Immature natural killer cell (primary cell): Measurements from ENCODE around the gene KRTAP1-5. TPM values are rescaled to one million over a fixed set of nuclear protein-coding genes. Genes with fewer than 3 reads are reported as not detected.
"Not testable (repeated sequence)": the region's sequence is repeated elsewhere in the genome, so short reads cannot be mapped to it uniquely, and the experiment has no call there.

Experiments used
- DNase-seq, 3 donors: peaks; one replicate each; pipeline ENCODE4 v3.0.0; 2022; ENCODE audit warnings: mixed read lengths in 1 of 3
- H3K27ac Mint-ChIP-seq, 6 donors: one replicate each; pipeline ENCODE4 v1.8.0; 2020; ENCODE audit warnings: mixed read lengths in 6 of 6, mild to moderate bottlenecking in 5 of 6, inconsistent platforms in 4 of 6, moderate library complexity in 3 of 6
- H3K27me3 Mint-ChIP-seq, 3 donors: one replicate each; pipeline ENCODE4 v1.8.0; 2020 to 2021; ENCODE audit warnings: low read depth in 3 of 3, mild to moderate bottlenecking in 3 of 3, mixed read lengths in 3 of 3, moderate library complexity in 3 of 3, inconsistent platforms in 1 of 3
- H3K36me3 Mint-ChIP-seq, 3 donors: one replicate each; pipeline ENCODE4 v1.8.0; 2020; ENCODE audit warnings: mixed read lengths in 3 of 3, inconsistent platforms in 2 of 3, mild to moderate bottlenecking in 2 of 3
- H3K4me1 Mint-ChIP-seq, 2 donors: one replicate each; pipeline ENCODE4 v1.8.0; 2020; ENCODE audit warnings: inconsistent platforms in 2 of 2, mild to moderate bottlenecking in 2 of 2, mixed read lengths in 2 of 2, moderate library complexity in 1 of 2
- H3K4me3 Mint-ChIP-seq, 5 donors: one replicate each; pipeline ENCODE4 v1.8.0; 2020; ENCODE audit warnings: mild to moderate bottlenecking in 5 of 5, mixed read lengths in 5 of 5, inconsistent platforms in 3 of 5, moderate library complexity in 3 of 5
- H3K9me3 Mint-ChIP-seq, 6 donors: one replicate each; pipeline ENCODE4 v1.8.0; 2020; ENCODE audit warnings: mild to moderate bottlenecking in 6 of 6, mixed read lengths in 6 of 6, inconsistent platforms in 4 of 6, moderate library complexity in 3 of 6
- polyA plus RNA-seq, 3 donors: library from polyadenylated mRNA; unstranded; fragments of 300-500 nt; fragmentation: Illumina TruSeq; gene quantifications; one replicate each; pipeline ENCODE4 v1.2.3, GENCODE V29; 2021

Gene KRTAP1-5
- polyA plus RNA-seq, 3 donors from 2014 or later, result not detected

DNA sequence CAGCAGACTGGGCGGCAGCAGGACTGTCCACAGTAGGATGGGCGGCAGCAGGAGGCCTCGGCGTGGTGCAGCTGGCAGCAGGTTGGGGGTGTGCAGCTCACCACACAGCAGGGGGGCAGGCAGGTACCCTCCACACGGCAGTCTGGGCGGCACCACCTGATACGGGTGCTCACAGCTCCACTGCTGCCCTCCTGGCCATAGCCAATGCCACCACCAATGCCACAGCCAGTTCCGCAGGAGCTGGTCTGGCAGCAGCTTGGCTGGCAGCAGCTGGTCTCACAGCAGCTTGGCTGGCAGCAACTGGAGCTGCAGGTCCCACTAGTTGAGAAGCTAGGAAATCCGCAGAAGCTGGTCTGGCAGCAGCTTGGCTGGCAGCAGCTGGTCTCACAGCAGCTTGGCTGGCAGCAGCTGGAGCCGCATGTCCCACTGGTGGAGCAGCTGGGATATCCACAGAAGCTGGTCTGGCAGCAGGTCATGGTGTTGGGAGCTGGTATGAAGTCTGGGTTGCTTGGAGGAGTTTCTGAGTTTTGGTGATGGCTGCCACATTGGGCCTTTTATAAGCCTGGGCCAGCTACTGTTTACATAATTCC, 7.4 kb upstream of the KRTAP1-5 start, which contains the start of gene KRTAP1-3:
Gene KRTAP1-3 (minus strand): TSS at position 529 of the 590 bp plus-strand sequence. CDS start 53 bp downstream, at position 476.
- H3K27me3 Mint-ChIP-seq, H3K4me3 Mint-ChIP-seq, H3K27ac Mint-ChIP-seq, H3K4me1 Mint-ChIP-seq, H3K36me3 Mint-ChIP-seq, H3K9me3 Mint-ChIP-seq, DNase-seq: not testable (repeated sequence)

DNA sequence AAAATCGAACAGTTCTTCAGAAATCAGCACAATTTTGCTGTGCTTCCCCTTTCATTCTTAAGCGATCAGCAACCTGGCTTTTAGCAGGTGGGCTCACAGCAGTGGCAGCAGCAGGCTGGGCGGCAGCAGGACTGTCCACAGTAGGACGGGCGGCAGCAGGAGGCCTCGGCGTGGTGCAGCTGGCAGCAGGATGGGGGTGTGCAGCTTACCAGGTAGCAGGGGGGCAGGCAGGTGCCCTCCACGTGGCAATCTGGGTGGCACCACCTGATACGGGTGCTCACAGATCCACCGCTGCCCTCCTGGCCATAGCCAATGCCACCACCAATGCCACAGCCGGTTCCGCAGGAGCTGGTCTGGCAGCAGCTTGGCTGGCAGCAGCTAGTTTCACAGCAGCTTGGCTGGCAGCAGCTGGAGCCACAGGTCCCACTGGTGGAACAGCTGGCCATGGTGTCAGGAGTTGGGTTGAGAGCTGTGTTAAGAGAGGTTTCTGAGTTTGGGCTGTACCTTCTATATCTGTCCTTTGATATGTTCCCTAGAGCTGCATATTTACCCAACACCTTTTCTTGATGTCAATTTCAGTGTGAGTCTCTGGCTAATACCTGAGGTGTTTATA, 2.7 kb upstream of the KRTAP1-5 start, which contains the start of gene KRTAP1-4:
Gene KRTAP1-4 (minus strand): TSS at position 563 of the 613 bp plus-strand sequence. CDS start 117 bp downstream, at position 446.
- Mint-ChIP-seq H3K9me3 (no peaks in the 10 kb centered on the region), H3K36me3 (no peaks in the 10 kb centered on the region), H3K4me1 (no peaks in the 10 kb centered on the region), H3K4me3 (no peak within 1 kb of the TSS), H3K27me3 (peaks cover 1 to 9% (median 2%) of the 10 kb centered on the region in 3 donors), H3K27ac (no peak within 1 kb of the TSS)
- DNase-seq, result no peak

DNA sequence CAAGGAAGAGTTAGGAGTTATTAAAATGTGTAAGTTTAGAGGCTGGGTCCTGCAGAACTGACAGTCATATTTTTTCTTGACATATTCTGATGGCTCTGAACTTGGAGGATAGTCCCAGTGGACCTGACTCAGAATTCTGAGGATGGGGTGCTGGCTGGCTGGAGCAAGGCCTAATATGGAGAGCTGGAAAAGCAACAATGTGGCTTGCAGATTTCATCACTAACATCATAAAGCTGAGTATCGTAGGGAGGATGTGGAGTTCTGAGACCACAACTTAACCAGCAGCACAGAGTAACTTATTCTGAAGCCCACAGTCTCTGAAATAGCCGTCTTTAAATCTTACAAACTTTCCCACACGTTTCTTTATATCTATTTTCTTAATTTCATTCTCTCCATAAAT, 2.3 kb downstream of the KRTAP1-5 start:
- Mint-ChIP-seq H3K27ac (no peak overlapping the region), H3K9me3 (no peaks in the 10 kb centered on the region), H3K36me3 (no peaks in the 10 kb centered on the region), H3K4me1 (no peaks in the 10 kb centered on the region), H3K4me3 (no peak overlapping the region), H3K27me3 (peaks cover 0 to 19% (median 2%) of the 10 kb centered on the region in 3 donors)
- DNase-seq, result no peak

DNA sequence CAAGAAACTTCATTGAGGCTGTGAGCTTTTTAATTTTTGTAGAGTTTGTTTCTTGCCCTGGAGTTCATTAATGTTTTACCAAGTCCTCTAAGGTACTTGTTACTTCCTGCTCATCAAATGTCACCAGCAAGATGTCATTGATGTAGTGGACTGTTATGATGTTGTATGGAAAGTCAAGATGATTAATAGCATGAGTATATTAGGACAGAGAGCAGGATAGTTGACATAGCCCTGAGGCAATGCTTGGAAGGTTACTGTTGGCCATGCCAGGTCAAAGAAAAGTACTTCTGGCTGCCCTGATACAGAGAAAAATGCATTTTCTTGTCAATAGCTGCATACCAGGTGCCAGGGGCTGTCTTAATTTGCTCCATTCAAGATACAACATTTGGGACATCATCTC, 6.7 kb downstream of the KRTAP1-5 start:
- no peak overlapping the region for H3K27ac Mint-ChIP-seq
- no peak for DNase-seq
- H3K4me3 Mint-ChIP-seq, result no peak overlapping the region
- no peaks in the 10 kb centered on the region for H3K9me3 Mint-ChIP-seq
- H3K27me3 Mint-ChIP-seq, result peaks cover 1 to 19% (median 2%) of the 10 kb centered on the region in 3 donors
- no peaks in the 10 kb centered on the region for H3K4me1 Mint-ChIP-seq
- no peaks in the 10 kb centered on the region for H3K36me3 Mint-ChIP-seq

DNA sequence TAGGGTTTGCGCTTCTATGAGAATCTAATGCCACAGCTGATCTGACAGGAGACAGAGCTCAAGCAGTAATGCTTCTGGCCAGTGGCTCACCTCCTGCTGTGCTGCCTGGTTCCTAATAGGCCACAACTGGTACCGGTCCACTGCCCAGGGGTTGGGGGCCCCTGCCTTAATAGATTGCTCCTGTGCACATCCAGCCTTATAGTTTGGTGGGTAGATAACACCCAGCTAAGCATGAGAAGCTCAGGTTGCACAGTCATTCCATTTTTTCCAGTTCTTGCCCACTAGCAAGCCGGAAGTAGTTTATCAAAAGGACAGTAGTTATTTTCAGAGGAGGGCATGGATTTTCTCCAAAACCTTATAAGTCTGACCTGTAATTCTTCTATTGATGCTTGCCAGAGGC, 7.6 kb downstream of the KRTAP1-5 start:
- no peak for DNase-seq

DNA sequence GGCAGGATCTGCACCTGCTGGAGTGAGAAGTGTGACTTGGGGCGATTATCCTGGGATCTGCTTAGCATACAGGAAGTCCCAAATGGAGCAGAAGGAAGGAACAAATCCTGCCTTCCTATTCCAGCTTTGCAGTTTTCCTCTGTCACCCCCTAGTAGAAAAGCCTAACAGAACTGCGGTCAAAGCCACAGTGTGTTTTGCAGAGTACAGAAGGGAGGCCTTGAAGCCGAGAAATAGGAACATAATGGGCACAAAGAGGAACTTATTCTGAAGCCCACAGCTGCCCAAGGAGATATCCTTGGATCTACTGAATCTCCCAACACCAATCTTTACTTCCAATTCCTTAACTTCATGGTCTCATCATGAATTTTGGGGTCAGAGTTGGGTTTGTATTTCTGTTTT, 8.5 kb downstream of the KRTAP1-5 start:
- Mint-ChIP-seq H3K36me3 (no peaks in the 10 kb centered on the region), H3K4me3 (no peak overlapping the region), H3K27me3 (peaks cover 0 to 19% (median 1%) of the 10 kb centered on the region in 3 donors), H3K9me3 (no peaks in the 10 kb centered on the region), H3K27ac (no peak overlapping the region), H3K4me1 (no peaks in the 10 kb centered on the region)
- no peak for DNase-seq

More for the DNA sequence above, 7.6 kb downstream of the KRTAP1-5 start:
- peaks cover 1 to 24% (median 2%) of the 10 kb centered on the region in 3 donors for H3K27me3 Mint-ChIP-seq
- H3K36me3 Mint-ChIP-seq, result no peaks in the 10 kb centered on the region
- no peaks in the 10 kb centered on the region for H3K9me3 Mint-ChIP-seq
- no peak overlapping the region for H3K4me3 Mint-ChIP-seq
- H3K4me1 Mint-ChIP-seq, result no peaks in the 10 kb centered on the region
- no peak overlapping the region for H3K27ac Mint-ChIP-seq

DNA sequence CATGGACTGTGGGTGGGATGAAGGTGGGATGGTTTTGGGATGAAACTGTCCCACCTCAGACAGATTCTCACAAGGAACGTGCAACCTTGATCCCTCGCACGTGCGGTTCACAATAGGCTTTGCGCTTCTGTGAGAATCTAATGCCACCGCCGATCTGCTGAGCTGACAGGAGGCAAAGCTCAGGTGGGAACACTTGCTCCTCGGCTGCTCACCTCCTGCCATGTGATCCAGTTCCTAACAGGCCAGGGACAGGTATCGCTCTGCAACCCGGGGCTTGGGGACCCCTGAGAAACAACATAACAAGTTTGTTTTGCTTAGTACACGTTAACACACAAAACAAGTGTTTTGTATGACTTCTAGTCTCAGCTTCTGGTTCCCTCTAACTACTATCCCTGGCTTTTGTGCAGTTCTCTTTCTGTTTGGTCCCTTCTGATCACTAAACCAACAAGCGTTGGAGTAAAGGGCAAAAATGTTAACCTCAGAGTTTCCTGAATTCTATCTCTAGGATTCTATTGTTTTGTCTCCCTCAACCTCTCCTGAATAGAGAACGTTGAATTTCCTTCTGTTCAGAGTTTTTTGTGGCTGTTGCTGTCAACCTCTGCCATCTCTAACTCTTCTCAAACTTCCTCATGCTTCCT, 10.3 kb downstream of the KRTAP1-5 start:
- H3K36me3 Mint-ChIP-seq, result no peaks in the 10 kb centered on the region
- no peak overlapping the region for H3K4me3 Mint-ChIP-seq
- DNase-seq, result no peak
- H3K4me1 Mint-ChIP-seq, result no peaks in the 10 kb centered on the region
- no peak overlapping the region for H3K27ac Mint-ChIP-seq
- H3K27me3 Mint-ChIP-seq, result peaks cover 0 to 13% (median 1%) of the 10 kb centered on the region in 3 donors
- no peaks in the 10 kb centered on the region for H3K9me3 Mint-ChIP-seq

DNA sequence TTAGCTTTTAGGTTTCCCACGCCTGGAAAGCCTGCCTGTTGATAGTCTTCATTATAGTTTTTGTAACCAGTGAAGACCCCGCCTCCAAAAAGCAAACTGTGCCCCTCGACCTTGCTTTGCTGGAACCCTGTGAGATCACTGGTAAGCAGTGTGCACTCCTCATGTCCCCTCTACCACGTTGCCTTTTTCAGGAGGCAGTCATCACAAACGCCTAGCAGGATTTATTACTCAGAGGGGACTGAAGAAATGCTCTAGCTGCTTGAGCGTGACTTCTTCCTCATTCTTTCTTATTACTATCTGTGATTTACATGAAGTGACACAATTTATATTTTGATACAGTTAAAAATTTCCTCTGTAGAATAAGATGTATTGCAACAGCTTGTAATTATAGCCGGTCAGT, 11.6 kb downstream of the KRTAP1-5 start:
- H3K27me3 Mint-ChIP-seq, result peaks cover 0 to 13% (median 1%) of the 10 kb centered on the region in 3 donors
- H3K4me3 Mint-ChIP-seq, result no peak overlapping the region
- no peaks in the 10 kb centered on the region for H3K9me3 Mint-ChIP-seq
- no peaks in the 10 kb centered on the region for H3K36me3 Mint-ChIP-seq
- DNase-seq, result no peak
- H3K27ac Mint-ChIP-seq, result no peak overlapping the region
- no peaks in the 10 kb centered on the region for H3K4me1 Mint-ChIP-seq

DNA sequence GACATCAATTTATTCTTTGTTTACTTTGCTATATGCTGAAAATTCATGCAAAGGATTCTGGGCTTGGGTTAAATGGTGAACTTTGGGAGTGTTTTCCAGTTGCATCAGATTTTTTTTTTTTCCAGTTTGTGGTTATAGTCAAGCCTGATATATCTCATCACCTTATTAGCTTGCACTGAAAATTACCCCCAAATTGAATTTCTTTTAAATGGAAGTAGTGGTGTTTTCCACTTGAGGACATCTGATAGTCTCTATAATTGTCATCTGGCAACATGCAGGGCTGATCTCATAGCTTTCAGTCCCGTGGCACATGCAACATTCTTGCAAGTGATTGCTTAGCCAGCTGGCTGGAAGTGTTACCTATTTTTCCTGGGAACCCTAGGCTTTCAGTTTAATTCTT, 13.4 kb downstream of the KRTAP1-5 start:
- H3K4me1 Mint-ChIP-seq, result no peaks in the 10 kb centered on the region
- peaks cover 0 to 13% (median 1%) of the 10 kb centered on the region in 3 donors for H3K27me3 Mint-ChIP-seq
- no peaks in the 10 kb centered on the region for H3K9me3 Mint-ChIP-seq
- no peaks in the 10 kb centered on the region for H3K36me3 Mint-ChIP-seq
- no peak overlapping the region for H3K4me3 Mint-ChIP-seq
- no peak for DNase-seq
- no peak overlapping the region for H3K27ac Mint-ChIP-seq

DNA sequence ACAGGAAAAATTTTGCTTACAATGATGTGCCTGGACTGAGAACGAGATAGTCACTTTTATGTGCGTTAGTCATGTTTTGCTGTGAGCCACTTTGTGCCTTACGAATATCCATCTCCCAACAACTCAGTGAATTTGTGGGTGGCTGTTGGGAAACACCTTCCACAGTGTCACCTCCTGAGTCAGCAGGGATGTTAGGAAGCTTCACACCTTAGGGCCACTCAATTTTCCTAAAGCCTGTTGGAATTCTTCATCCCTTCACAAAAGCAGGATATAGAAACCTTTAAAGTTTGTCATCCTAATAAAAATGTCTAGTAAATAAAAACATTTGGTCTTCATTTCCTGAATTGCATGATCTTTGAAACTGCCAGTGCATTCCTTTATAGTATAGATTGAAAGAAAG, 13.8 kb downstream of the KRTAP1-5 start:
- H3K9me3 Mint-ChIP-seq, result no peaks in the 10 kb centered on the region
- DNase-seq, result no peak
- H3K36me3 Mint-ChIP-seq, result no peaks in the 10 kb centered on the region
- H3K4me3 Mint-ChIP-seq, result no peak overlapping the region
- H3K4me1 Mint-ChIP-seq, result no peaks in the 10 kb centered on the region
- H3K27ac Mint-ChIP-seq, result no peak overlapping the region
- peaks cover 0 to 13% (median 1%) of the 10 kb centered on the region in 3 donors for H3K27me3 Mint-ChIP-seq

DNA sequence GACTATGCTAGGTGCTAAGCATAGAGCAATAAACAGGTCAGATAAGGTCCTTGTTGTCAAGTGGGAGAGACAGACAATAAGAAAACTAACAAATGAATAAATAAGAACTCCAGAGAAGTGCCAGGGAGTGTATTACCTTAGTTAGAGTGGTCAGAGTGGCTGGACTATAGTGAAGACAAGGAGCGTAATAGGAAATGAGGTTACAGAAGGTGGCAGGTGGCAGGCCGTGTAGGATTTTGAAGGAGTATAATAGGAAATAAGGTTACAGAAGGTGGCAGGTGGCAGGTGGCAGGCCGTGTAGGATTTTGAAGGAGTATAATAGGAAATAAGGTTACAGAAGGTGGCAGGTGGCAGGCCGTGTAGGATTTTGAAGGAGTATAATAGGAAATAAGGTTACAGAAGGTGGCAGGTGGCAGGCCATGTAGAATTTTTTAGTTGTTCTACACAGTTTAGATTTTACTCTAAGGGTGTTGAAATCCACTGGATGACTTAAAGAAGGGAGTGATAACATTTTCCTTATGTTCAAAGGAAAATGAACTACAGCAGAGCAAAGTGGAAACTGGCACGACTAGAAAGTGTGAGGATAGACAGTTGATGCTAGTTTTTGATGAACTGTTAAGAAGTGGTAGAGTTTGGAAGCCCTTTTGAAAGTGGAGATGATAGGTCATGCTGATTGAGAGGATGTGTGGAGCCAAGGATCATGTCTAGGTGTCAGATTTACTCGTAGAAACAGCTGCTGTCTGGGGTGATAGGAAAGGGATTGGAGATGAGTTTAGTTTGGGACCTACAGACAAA, 14.5 kb downstream of the KRTAP1-5 start:
- DNase-seq, result no peak
- no peak overlapping the region for H3K27ac Mint-ChIP-seq
- no peaks in the 10 kb centered on the region for H3K36me3 Mint-ChIP-seq
- no peak overlapping the region for H3K4me3 Mint-ChIP-seq
- H3K4me1 Mint-ChIP-seq, result no peaks in the 10 kb centered on the region
- no peaks in the 10 kb centered on the region for H3K9me3 Mint-ChIP-seq
- peaks cover 0 to 13% (median 1%) of the 10 kb centered on the region in 3 donors for H3K27me3 Mint-ChIP-seq

DNA sequence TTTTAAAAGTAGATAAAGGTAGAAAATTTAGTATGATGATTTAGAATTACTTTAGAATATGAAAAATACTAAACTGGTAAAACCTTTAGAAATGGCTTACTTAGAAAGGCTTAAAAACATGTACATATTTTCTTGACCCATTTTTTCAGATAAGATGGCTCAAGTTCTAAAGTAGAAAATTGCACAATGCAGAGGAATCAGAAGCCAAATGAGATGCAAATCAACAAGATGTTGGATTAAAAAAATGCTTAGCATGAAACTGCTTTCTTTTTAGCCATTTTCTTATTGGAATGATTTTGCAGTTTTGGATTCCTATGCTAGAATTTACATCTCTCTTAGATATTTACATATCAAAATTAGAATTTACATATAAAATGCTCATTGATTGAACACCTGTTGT, 16.6 kb downstream of the KRTAP1-5 start:
- Mint-ChIP-seq H3K4me3 (no peak overlapping the region), H3K36me3 (no peaks in the 10 kb centered on the region), H3K27ac (no peak overlapping the region), H3K4me1 (no peaks in the 10 kb centered on the region), H3K9me3 (no peaks in the 10 kb centered on the region), H3K27me3 (peaks cover 0 to 7% (median 2%) of the 10 kb centered on the region in 3 donors)
- DNase-seq, result no peak

DNA sequence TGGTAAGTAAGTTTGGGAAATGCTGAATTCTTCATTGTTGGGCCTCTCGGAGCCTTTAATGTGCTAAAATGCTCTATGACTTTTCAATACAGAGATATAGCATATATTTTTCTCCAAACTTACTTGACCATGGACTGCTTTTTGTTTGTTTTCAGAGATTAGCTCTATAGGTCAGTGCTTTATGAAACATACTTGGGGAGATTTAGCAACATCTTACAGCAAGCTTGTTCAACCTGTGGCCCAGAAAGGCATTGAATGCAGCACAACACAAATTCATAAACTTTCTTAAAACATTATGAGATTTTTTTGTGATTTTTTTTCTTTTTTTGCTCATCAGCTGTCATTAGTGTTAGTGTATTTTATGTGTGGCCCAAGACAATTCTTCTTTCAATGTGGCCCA, 17.1 kb downstream of the KRTAP1-5 start:
- no peak for DNase-seq
- Mint-ChIP-seq H3K27ac (no peak overlapping the region), H3K4me1 (no peaks in the 10 kb centered on the region), H3K4me3 (no peak overlapping the region), H3K36me3 (no peaks in the 10 kb centered on the region), H3K9me3 (no peaks in the 10 kb centered on the region), H3K27me3 (peaks cover 0 to 5% (median 2%) of the 10 kb centered on the region in 3 donors)

DNA sequence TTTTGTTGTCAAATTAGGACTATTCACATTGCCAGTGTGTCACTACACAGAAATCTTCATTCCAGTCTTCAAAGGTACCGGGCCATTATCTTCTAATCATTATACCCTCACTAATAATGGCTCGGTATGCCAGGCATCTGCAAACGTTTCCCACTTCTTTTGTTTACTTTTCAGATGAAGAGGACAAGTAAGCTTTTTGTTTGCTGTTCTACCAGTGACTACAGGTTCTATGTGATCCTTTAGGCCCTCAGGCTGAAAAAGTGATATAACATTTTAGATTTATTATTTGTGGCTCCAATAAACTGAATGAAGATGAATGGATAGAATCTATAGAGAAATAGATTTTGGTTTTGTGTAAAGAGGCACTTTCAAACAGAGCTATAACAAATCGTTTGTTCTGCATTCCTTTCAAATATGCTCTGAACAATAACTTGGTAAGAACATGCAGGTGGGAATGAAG, 17.7 kb downstream of the KRTAP1-5 start:
- Mint-ChIP-seq H3K27ac (no peak overlapping the region), H3K9me3 (peaks cover 0 to 2% (median 0%) of the 10 kb centered on the region in 6 donors), H3K36me3 (no peaks in the 10 kb centered on the region), H3K4me3 (no peak overlapping the region), H3K27me3 (peaks cover 0 to 2% (median 2%) of the 10 kb centered on the region in 3 donors), H3K4me1 (no peaks in the 10 kb centered on the region)
- no peak for DNase-seq
